NOMO-1 (cell line): Measurements from ENCODE around the gene LURAP1L.
A peak's percentile ranks its signal among the peaks of the same experiment; 100 is the strongest.

Experiments used
- DNase-seq, 2 experiments: peaks; one replicate each; lab custom pipeline; 2025; ENCODE audit not compliant: unreplicated experiment in 2 of 2; lab: John Stamatoyannopoulos, UW

The LURAP1L gene

GRCh38 chr9:12808569-12808968 is 33.7 kb downstream of the LURAP1L start:
- no peak for DNase-seq

GRCh38 chr9:12809720-12810119 is 34.9 kb downstream of the LURAP1L start:
- DNase-seq = no peak

DNA sequence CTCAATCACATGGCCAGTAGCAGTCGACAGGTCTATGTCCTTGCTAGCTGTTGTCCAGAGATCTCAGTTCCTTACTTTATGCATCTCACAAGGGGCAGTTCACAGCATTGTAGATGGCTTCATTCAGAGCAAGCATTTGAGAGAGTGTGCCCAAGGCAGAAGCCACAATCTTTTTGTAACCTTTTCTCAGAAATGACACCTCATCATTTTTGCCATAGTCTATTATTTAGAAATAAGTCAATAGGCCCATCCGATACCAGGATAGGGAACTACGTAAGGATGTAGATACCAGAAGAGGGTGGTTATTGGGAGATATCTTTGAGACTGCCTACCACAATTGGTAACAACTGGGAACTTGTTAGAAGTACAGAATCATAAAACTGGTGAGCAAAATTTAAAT is 37.1 kb downstream of the LURAP1L start:
- no peak for DNase-seq

GRCh38 chr9:12812710-12813109 is 37.9 kb downstream of the LURAP1L start:
- no peak for DNase-seq

DNA sequence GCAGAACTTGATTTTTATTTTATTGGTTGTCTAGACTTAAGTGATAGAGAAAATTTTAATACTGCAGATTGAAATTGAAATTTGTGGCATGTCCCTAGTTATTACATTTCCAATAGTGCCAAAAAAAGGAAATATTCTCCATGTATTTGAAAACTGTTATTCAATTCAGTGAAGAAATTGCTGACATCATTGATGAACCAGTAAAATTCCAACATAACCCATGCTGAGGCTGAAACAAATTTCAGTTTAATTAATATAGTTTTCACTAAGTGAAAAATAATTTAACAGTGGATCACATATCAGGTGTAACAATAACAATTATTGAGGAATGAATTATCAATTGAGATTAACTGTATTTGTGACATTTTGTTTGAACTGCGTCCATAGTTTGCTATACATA is 38.7 kb downstream of the LURAP1L start:
- DNase-seq = no peak

DNA sequence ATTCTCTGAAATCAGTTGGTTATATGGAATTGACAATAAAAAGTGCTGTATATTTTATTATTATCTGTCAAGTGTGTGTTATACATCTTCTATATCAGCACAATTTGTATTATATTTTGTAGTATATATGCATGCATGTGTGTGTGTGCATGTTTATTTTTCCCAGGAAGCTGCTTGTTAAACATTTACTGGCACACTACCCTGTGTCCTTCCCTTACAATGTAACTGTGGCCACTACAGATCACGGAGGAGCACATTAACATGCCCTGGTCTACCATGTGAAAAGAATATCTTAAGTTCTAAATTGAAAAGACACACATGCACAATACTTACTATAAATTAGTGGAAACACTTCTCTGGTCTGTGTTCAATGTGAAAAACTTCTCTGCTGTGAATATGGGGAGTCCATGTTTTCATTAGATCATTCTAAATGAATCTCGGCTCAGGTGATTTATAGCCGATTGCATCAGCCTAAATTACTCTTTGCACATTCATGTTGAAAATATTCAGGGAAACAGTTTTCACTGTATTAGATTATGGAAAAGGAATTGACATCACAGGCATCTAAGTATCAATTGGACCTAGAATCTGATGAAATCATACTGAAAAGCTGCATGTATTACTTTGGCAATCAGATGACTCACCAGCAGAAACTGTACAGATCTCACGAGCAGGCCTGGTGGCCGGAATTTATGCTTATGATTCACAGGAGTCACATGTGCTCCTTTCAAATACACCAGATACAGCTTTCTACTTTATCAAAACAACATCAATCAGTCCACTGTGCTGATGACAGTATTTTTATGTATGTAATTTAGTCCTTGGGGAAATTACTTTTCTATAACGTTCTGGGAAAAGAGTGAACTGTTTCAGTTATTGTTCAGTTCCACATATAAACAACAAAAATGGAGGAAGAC is 39.4 kb downstream of the LURAP1L start:
- DNase-seq = peak in 1 of 2 experiments; percentile 11

- no peak for DNase-seq
Measured at GRCh38 chr9:12814877-12815237, 40.0 kb downstream of the LURAP1L start.

- no peak for DNase-seq
Measured at GRCh38 chr9:12815888-12816287, 41.1 kb downstream of the LURAP1L start.

DNA sequence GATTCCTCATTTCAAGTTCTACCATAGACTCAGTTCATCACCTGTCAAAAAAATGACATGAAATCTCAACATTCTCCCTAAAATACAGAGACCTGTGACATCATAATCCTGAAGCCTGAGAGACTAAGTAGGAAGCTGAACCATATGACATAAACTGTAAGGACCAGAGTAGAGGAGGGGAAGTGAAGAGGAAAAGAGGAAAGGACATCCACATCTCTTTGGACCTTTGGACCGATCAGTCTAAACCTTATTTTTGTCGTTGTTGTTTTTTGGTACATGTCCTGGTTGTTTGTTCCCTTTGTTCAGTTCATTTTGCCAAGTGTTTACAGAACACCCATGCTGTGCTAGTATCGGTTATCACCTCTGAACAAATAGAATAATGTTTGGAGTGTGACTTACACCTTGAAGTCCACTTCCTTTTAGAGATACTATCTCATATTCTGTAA is 41.9 kb downstream of the LURAP1L start:
- DNase-seq = no peak

DNA sequence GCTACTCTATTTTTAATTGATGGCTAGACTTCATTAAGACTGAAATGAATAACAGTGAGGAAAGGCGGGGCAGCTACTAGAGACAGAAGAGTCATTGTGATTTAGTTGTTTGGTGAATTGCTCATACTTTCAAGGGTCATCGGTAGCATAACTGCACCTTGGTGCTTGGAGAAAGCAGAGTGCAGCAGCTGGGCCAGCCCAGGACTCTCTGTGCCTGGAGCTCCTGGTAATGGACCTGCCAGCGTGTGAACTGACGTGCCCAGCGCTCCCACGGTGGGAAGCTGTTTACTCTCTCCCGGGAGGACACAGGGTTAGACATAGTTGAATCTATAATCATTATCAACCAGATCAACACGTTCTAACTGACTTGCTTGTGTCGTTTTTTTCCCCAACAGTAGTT is 42.9 kb downstream of the LURAP1L start:
- DNase-seq = no peak

DNA sequence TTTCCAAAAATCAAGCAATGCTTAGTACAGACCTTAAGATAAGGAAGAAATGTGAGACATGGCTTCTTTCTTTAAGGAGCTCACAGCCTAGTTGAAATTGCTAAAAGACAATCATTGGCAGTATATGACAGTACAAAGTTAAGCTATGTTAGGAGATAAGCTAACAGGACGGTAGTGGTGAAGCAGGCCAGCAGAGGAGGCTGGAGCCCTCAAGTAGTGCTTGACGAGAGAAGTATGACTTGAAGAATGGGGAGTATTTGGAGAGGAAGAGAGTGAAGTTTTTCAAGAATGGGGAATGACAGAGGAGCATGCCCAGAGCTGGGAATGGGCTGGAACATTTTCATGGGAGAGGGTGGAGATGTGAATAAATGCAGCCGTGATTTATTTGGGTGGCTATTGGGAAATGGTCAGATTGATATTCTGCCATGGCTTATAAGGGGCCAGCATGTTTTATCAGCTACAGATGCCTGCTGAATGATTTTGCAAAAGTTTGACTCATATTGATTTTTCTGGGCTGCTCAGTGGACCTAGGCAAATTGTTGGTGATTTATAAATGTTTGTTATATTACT is 43.7 kb downstream of the LURAP1L start:
- DNase-seq = no peak

- DNase-seq = no peak
Measured at GRCh38 chr9:12819436-12820185, 44.8 kb downstream of the LURAP1L start.

- no peak for DNase-seq
Measured at GRCh38 chr9:12822111-12822510, 47.3 kb downstream of the LURAP1L start.

- no peak for DNase-seq
Measured at GRCh38 chr9:12826924-12827565, 52.2 kb downstream of the LURAP1L start.

GRCh38 chr9:12833701-12834100 is 58.9 kb downstream of the LURAP1L start:
- no peak for DNase-seq

DNA sequence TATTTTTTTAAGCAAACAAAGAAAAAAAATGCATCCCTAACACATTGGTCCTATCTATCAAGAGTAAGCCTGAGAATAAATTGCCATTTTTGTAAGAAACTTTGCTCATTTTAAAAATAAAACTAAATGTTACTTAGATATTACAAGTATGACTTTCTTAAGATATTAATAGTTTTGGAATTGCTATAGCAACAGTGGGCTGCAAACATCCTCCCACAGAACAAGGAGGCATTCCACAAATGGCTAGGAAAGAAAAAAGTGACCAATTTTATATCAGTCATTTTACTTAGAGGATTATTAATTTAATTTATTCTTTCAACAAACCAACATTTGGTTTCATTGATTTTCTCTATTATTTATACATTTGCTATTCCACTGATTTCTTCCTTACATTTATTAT is 63.7 kb downstream of the LURAP1L start:
- no peak for DNase-seq

DNA sequence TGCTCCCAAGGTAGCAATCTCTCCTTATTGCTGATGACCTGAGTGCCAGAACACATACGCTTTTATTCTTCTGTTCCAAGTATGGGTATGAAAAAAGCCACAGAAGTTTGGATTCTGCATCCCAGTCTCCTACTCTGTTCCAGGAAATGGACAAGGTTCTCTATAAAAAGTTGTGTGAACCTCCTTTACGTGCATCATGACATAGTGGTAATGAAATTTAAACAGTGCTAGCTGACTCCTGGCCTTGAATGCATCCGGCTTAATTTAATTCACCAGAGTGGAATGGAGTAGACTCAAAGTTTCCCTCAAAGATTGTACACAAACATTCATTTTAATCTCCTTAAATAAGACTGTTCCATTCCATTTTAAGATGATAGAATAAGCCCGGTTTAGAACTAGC is 68.9 kb downstream of the LURAP1L start:
- DNase-seq = no peak

- no peak for DNase-seq
Measured at GRCh38 chr9:12846035-12846434, 71.2 kb downstream of the LURAP1L start.

GRCh38 chr9:12847561-12847960 is 72.7 kb downstream of the LURAP1L start:
- no peak for DNase-seq

DNA sequence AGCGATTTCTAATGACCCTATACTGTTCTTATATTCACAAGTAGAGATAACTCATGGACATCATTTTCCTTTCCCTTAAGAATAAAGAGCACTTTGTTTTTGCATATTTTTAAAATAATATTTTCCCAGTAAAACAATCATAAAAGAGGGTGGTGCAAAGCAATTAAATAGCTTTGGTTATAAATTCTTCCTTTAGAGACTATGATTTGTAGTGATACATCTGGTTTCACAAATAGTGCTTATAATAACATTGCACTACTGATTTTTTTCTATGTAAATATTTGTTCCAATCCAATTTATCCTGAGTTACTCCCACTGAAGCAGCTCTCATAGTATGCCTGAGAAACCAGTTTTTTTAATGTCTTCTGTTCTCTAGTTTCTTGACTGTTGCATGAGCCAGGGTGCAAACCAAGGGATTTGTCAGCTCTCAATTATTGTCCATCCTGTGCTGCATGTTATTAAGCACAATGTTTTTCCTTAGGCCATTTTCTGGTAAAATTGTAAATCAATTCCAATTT is 74.7 kb downstream of the LURAP1L start:
- no peak for DNase-seq
